Gastrocnemius medialis (tissue), 4 donors: ENCODE measurements around the gene SLC22A1.

Source experiments
- CTCF ChIP-seq, 5 experiments: fragments of 450-650 bp in 3 of 5; fragments of 200-600 bp in 2 of 5; sonication (generic) in 2 of 5; IDR thresholded peaks in 4 of 5; conservative IDR thresholded peaks in 1 of 5; 1 replicate in 4 of 5; 2 replicates in 1 of 5; pipeline ENCODE4 v1.5.1; 2016 to 2019; ENCODE audit warnings: antibody characterized with exemption in 5 of 5, mild to moderate bottlenecking in 3 of 5, moderate library complexity in 3 of 5
- POLR2A ChIP-seq, 2 donors: fragments of 450-650 bp; IDR thresholded peaks; one replicate each; pipeline ENCODE4 v1.6.1; 2017; ENCODE audit warnings: antibody characterized with exemption in 2 of 2, mild to moderate bottlenecking in 2 of 2, moderate library complexity in 2 of 2

DNA sequence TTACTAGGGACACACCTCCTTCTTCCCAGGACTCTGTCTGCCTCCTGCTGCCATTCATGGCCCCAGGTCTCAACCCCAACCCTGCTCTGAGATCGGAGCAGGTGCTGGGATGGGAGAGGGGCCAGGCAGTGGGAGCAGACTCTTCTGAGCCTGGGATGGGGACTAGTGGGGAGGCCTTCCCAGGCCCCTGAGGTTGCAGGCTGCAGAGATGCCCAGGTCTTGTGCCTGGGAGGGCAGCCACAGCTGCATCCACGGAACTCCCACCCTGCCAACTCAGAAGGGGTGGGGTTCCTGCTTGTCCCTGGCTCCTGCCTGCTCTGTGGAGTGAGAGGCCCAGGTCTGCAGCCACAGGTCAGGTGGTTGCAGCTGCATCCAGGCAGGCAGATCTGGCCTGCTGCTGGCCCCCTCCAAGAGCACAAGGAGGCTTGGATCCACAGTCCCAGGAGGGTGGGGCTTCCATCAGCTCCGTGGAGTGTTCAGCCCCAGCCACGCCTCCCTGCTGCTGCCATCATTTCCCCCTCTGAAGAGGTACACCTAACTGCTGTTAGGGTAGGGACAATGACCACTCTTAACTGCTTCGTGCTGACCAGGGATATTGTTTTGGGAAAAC, 2.9 kb upstream of the SLC22A1 start:
- no peak for TF ChIP-seq POLR2A (IDR thresholded peaks at IDR 0.05)
- no peak for TF ChIP-seq CTCF (IDR thresholded peaks at IDR 0.05 in 4 of 5, conservative IDR thresholded peaks at IDR 0.05 in 1 of 5)
